Tibial nerve (tissue), 4 donors: Measurements from ENCODE around the gene SNAI1.

Experiments used
- EP300 ChIP-seq, 2 donors: sonication (generic); formaldehyde crosslinking; IDR thresholded peaks; one replicate each; pipeline ENCODE4 v1.6.1; 2017; ENCODE audit warnings: antibody characterized with exemption in 2 of 2, mild to moderate bottlenecking in 1 of 2
- POLR2A ChIP-seq, 2 donors: fragments of 450-650 bp; IDR thresholded peaks; one replicate each; pipeline ENCODE4 v1.6.1; 2017; ENCODE audit warnings: antibody characterized with exemption in 2 of 2, mild to moderate bottlenecking in 2 of 2, moderate library complexity in 2 of 2
- TF ChIP-seq, protein P1 (sequence below), 5 experiments: fragments of 200-600 bp in 3 of 5; fragments of 450-650 bp in 2 of 5; sonication (generic) in 3 of 5; IDR thresholded peaks; one replicate each; pipeline ENCODE4 v1.5.1; 2016 to 2019; ENCODE audit warnings: antibody characterized with exemption in 5 of 5, mild to moderate bottlenecking in 3 of 5, moderate library complexity in 2 of 5

DNA sequence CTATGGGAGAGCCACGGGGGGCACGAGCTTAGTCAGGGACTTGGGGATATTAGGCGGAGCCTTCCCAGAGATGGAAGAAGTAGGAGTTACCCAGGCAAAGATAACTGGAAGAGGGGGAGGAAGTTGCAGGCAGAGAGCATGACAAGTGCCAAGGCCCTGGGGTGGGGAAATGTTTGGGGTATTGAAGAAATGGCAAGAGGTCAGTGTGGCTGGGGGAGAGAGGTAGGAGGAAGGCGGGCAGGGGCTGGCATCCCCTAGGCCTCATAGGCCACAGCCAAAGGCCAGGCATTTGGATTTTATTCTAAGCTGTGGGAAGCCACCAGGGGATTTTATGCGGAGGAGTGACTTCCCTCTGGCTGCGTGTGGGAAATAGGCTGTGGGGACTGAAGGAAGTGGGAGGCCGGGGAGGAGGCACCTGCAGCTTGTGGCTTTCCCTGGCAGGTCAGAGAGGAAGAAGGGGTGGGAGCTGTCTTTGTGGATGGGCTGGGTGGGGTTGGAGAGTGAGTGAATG is 22.7 kb downstream of the SNAI1 start:
- TF ChIP-seq, protein P1, sequence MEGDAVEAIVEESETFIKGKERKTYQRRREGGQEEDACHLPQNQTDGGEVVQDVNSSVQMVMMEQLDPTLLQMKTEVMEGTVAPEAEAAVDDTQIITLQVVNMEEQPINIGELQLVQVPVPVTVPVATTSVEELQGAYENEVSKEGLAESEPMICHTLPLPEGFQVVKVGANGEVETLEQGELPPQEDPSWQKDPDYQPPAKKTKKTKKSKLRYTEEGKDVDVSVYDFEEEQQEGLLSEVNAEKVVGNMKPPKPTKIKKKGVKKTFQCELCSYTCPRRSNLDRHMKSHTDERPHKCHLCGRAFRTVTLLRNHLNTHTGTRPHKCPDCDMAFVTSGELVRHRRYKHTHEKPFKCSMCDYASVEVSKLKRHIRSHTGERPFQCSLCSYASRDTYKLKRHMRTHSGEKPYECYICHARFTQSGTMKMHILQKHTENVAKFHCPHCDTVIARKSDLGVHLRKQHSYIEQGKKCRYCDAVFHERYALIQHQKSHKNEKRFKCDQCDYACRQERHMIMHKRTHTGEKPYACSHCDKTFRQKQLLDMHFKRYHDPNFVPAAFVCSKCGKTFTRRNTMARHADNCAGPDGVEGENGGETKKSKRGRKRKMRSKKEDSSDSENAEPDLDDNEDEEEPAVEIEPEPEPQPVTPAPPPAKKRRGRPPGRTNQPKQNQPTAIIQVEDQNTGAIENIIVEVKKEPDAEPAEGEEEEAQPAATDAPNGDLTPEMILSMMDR (IDR thresholded peaks at IDR 0.05): no peak
- TF ChIP-seq POLR2A (IDR thresholded peaks at IDR 0.05) (no peak), EP300 (IDR thresholded peaks at IDR 0.05) (no peak)
